AG10803 (cell line): ENCODE results near the gene DNAJC19.

Experiments used
- DNase-seq: peaks from one replicate; pipeline ENCODE4 v3.0.0; 2010; ENCODE audit warnings: low read depth
- H3K4me3 ChIP-seq: 2 replicates; pipeline ENCODE4 v1.5.1; 2011; ENCODE audit warnings: mild to moderate bottlenecking, low read length, control low read depth
- CTCF ChIP-seq: conservative IDR thresholded peaks from 2 replicates; pipeline ENCODE4 v1.5.1; 2011; ENCODE audit warnings: mild to moderate bottlenecking, low read length, control low read depth, inconsistent platforms

DNAJC19 gene

DNA sequence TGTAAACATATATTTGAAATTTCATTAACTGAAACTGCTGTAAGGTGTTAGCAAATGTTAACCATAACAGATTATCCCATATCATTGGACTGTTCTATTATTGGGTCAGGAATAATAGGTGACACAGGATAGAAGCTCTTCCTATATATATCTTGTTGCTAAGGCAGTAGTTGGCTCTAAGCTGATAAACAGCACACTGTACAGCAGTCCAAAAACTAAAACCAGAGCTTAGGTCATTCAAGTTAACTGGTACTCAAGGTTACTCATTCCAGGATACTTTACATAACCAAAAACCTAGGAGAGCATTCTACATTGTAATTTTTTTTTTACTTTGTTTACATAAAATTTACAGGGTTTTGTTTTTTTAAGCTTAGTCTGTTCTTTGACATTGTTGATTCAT, 8.9 kb downstream of the DNAJC19 start:
- no peak for TF ChIP-seq CTCF
- no peak overlapping the region for H3K4me3 ChIP-seq
- peak; percentile 25 for DNase-seq

DNA sequence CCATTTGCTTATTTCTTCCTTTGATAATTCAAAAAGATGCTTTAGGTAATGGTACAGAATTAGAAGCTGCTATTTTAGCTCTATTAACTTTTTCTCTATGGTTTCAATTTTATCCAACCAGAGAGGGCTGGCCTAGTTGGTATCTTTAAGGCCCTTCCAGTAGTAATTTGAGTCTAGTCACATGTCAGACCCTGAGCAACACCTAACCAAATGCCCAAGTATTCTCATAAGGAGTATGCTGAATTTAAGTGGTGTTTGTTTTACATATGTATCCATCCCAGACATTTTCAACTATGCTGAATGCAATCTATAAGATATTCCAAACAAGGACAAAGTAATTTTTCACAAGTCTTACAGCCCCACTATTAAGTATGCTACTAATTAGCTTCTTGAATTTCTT, 9.6 kb downstream of the DNAJC19 start:
- TF ChIP-seq CTCF, result no peak
- DNase-seq, result no peak
- no peak overlapping the region for H3K4me3 ChIP-seq

DNA sequence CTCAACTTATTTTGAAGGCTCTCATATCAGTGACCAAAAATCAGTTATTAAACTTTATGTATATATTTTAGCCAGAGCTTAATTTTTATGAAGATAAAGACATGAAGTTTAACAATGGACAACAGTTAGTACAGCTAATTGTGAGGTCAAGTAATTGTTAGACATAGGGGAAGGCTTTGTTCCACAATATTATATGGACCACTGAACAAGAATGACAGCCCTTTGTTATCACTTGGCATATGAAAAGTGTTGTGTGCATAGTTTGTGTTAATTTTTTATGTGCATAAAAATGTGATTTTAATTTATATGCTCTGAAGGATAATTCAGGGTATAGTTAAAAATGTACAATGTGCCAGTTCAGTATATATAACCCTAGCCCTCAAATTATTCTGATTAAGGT, 12.0 kb downstream of the DNAJC19 start:
- H3K4me3 ChIP-seq, result no peak overlapping the region
- TF ChIP-seq CTCF, result no peak
- no peak for DNase-seq

DNA sequence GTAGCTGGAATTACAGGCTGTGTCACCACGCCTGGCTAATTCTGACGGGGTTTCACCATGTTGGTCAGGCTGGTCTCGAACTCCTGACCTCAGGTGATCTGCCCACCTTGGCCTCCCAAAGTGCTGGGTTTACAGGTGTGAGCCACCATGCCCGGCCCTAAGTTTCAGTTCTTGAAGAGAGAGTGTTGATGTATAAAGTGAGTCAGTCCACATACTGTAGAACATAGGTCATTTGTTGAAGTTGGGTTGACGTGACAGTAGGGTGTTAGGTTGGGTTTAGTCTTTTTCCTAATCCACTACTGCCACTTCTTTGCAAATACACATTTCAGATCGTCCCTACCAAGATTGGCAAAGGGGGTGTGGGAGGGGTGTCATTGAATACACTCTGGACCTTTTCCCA, 15.2 kb downstream of the DNAJC19 start:
- DNase-seq, result no peak
- no peak overlapping the region for H3K4me3 ChIP-seq
- no peak for TF ChIP-seq CTCF

DNA sequence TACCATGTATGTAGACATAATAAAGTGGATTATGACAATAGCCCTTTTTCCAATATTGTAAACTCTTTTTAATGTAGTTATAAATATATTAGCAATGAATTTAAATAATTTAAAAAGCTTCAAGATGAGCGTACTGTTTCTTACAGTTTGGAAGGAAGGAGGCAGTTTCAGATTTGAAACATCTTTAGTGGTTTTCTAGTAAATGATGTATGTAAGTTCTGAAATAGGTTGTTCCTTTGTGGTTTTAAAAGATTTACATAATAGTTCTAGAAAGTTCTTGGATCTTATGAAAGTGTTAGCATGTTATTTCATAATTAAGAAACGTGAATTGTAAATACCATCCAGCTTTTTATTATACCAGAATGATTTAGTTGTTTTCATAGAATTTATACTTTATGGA, 16.0 kb downstream of the DNAJC19 start:
- TF ChIP-seq CTCF, result no peak
- no peak overlapping the region for H3K4me3 ChIP-seq
- DNase-seq, result no peak

GRCh38 chr3:180970931-180971330, 18.6 kb downstream of the DNAJC19 start:
- H3K4me3 ChIP-seq, result no peak overlapping the region
- DNase-seq, result no peak
- TF ChIP-seq CTCF, result no peak

GRCh38 chr3:180962530-180962929, 27.0 kb downstream of the DNAJC19 start:
- TF ChIP-seq CTCF, result no peak
- DNase-seq, result no peak
- no peak overlapping the region for H3K4me3 ChIP-seq
